Neural crest cell (in vitro differentiated cells): Measurements from ENCODE around the gene ROBO3. TPM values are rescaled to one million over a fixed set of nuclear protein-coding genes. Genes with fewer than 3 reads are reported as not detected.

Experiments
- DNase-seq: peaks from one replicate; pipeline ENCODE4 v3.0.0; 2021; ENCODE audit warnings: low read depth, mixed read lengths, low spot score
- H3K27ac Mint-ChIP-seq: one replicate; pipeline ENCODE4 v1.8.0; 2021; ENCODE audit warnings: mild to moderate bottlenecking, mixed read lengths; ENCODE audit not compliant: unreplicated experiment
- H3K27me3 Mint-ChIP-seq: 2 replicates; pipeline ENCODE4 v1.8.0; 2021; ENCODE audit warnings: low read depth, mild to moderate bottlenecking, mixed read lengths
- H3K36me3 Mint-ChIP-seq: 2 replicates; pipeline ENCODE4 v1.8.0; 2021; ENCODE audit warnings: low read depth, mild to moderate bottlenecking, mixed read lengths
- H3K4me1 Mint-ChIP-seq: 2 replicates; pipeline ENCODE4 v1.8.0; 2021; ENCODE audit warnings: mixed read lengths
- H3K4me3 Mint-ChIP-seq: one replicate; pipeline ENCODE4 v1.8.0; 2021; ENCODE audit warnings: mild to moderate bottlenecking, mixed read lengths
- H3K9me3 Mint-ChIP-seq: 2 replicates; pipeline ENCODE4 v1.8.0; 2021; ENCODE audit warnings: mixed read lengths
- total RNA-seq: library from RNA; stranded (reverse); gene quantifications from 2 replicates; pipeline ENCODE4 v1.2.1, GENCODE V29; 2021
- TF ChIP-seq, protein P1 (sequence below): fragments of 200-600 bp; sonication (generic); conservative IDR thresholded peaks from 2 replicates; pipeline ENCODE4 v1.5.0; 2021; ENCODE audit warnings: antibody characterized with exemption, mild to moderate bottlenecking

ROBO3 gene
- total RNA-seq, 1 donor from 2014 or later, result 19.7 TPM

DNA sequence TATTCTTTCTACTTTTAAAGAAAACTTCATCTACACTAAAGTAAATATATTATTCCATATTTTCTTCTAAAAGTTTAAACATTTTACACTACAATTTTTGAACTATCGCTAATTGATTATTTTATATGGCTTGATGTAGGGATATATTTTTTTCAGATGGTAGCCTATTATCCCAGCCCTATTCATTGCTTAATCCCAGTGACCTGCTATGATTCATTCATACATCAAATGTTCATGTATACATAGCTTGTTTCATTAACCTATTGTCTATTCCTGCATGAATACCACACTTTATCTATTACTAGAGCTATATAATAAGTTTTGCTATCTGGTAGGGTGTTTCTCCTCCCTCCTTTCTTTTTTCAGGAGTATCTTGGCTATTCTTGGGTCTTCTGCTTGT lies 37.4 kb downstream of the ROBO3 start:
- H3K9me3 Mint-ChIP-seq, result peaks cover 8% of the 10 kb centered on the region
- H3K27me3 Mint-ChIP-seq, result peaks cover 56% of the 10 kb centered on the region
- H3K4me1 Mint-ChIP-seq, result peaks cover 12% of the 10 kb centered on the region
- DNase-seq, result no peak
- H3K4me3 Mint-ChIP-seq, result no peak overlapping the region
- H3K36me3 Mint-ChIP-seq, result no peaks in the 10 kb centered on the region
- TF ChIP-seq, protein P1, sequence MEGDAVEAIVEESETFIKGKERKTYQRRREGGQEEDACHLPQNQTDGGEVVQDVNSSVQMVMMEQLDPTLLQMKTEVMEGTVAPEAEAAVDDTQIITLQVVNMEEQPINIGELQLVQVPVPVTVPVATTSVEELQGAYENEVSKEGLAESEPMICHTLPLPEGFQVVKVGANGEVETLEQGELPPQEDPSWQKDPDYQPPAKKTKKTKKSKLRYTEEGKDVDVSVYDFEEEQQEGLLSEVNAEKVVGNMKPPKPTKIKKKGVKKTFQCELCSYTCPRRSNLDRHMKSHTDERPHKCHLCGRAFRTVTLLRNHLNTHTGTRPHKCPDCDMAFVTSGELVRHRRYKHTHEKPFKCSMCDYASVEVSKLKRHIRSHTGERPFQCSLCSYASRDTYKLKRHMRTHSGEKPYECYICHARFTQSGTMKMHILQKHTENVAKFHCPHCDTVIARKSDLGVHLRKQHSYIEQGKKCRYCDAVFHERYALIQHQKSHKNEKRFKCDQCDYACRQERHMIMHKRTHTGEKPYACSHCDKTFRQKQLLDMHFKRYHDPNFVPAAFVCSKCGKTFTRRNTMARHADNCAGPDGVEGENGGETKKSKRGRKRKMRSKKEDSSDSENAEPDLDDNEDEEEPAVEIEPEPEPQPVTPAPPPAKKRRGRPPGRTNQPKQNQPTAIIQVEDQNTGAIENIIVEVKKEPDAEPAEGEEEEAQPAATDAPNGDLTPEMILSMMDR, result no peak
- H3K27ac Mint-ChIP-seq, result no peak overlapping the region

DNA sequence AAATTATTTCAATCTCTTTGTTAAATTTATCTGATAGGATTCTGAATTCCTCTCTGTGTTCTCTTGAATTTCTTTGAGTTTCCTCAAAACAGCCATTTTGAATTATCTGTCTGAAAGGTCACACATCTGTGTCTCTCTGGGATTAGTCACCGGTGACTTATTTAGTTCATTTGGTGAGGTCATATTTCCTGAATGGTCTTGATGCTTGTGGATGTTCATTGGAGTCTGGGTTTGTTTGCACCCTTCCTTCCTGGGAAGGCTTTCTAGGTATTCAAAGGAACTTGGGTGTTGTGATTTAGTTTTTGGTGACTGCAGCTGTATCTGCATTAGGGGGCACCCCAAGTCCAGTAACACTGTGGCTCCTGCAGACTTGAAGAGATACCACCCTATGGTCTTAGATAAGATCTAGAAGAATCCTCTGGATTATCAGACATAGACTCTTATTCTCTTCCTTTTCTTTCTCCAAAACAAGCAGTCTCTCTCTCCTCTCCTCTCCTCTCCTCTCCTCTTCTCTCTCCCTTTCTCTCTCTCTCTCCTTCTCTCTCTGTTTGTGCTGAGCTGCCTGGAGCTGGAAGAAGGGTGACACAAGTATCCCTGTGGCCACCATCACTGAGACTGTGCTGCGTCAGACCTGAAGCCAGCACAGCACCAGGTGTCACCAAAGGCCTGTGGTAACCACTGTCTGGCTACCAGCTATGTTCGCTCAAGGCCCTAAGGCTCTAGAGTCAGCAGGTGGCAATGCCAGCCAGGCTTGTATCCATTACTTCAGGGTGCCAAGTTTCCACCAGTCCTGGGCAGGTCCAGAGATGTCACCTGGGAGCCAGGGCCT lies 50.5 kb downstream of the ROBO3 start:
- H3K9me3 Mint-ChIP-seq, result peaks cover 9% of the 10 kb centered on the region
- H3K27me3 Mint-ChIP-seq, result peaks cover 20% of the 10 kb centered on the region
- no peak overlapping the region for H3K4me3 Mint-ChIP-seq
- DNase-seq, result no peak
- H3K4me1 Mint-ChIP-seq, result peaks cover 2% of the 10 kb centered on the region
- no peak overlapping the region for H3K27ac Mint-ChIP-seq
- H3K36me3 Mint-ChIP-seq, result peaks cover 12% of the 10 kb centered on the region
- TF ChIP-seq, protein P1, result no peak

DNA sequence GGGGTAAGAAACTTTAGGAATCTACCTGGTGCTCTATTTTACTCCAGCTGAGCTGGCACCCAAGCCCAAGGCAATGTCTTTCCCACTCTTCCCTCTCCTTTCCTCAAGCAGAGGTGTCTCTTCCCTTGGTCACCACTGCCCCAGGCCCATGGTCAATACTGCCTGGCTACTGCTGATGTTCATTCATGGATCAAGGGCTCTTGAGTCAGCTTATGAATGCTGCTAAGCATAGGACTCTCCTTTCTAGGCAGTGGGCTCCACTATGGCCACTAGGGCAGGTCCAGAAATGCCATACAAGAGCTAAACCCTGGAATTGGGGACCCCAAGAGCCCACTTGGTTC lies 51.1 kb downstream of the ROBO3 start:
- Mint-ChIP-seq H3K9me3 (peaks cover 9% of the 10 kb centered on the region), H3K4me3 (no peak overlapping the region), H3K36me3 (peaks cover 12% of the 10 kb centered on the region), H3K27ac (no peak overlapping the region), H3K27me3 (peaks cover 20% of the 10 kb centered on the region), H3K4me1 (peaks cover 4% of the 10 kb centered on the region)
- no peak for DNase-seq
- TF ChIP-seq, protein P1, result no peak

DNA sequence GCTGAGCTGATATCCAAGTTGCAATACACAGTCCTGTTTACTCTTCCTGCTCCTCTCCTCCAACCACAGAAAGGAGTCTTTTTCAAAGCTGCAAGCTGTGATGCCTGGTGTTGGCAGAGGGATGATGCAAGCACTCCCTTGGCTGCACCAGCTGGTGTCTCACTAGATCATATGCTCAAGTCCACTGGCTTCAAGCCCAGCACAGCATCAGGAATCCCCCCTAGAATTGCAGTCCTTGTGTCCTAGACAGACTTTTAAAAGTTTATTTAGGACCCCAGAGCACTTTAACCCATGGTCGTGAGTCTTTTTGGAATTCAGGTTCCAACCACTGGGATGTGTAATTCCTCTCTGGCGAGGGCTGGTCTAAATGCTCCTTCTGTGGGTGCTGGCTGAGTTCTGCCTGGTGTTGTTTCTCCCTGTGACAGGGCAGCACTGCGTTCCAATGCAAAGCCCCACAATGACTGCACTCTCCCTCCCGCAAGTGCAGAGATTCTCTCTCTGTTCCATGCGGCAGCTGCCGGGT lies 51.9 kb downstream of the ROBO3 start:
- peaks cover 4% of the 10 kb centered on the region for H3K4me1 Mint-ChIP-seq
- H3K4me3 Mint-ChIP-seq, result no peak overlapping the region
- TF ChIP-seq, protein P1, result no peak
- peaks cover 3% of the 10 kb centered on the region for H3K9me3 Mint-ChIP-seq
- peaks cover 7% of the 10 kb centered on the region for H3K36me3 Mint-ChIP-seq
- H3K27me3 Mint-ChIP-seq, result peaks cover 17% of the 10 kb centered on the region
- DNase-seq, result no peak
- H3K27ac Mint-ChIP-seq, result no peak overlapping the region

DNA sequence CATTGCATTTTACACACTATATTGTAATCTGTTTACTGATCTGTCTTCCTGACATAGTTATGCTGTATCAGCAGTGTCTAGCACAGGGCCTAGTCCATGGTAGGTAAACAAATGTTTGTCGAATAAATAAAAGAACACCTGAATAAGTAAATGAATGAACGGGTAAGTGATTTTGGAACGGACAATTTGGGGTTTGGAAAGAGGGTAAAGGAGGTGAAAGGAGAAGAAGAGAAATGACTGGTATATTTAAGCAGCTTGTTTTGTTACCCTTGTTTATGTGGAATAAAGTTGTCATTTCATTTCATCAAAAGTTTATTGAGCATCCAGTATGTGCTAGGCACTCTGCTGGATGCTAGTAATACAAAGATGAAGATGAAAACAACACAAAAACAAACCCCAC lies 53.7 kb downstream of the ROBO3 start, which contains the start of gene HEPN1:
TSS of gene HEPN1 (plus strand) at position 301 of the 400 bp plus-strand sequence.
- TF ChIP-seq, protein P1, result no peak
- no peak for DNase-seq
- peaks cover 4% of the 10 kb centered on the region for H3K4me1 Mint-ChIP-seq
- no peak within 1 kb of the TSS for H3K27ac Mint-ChIP-seq
- peaks cover 7% of the 10 kb centered on the region for H3K36me3 Mint-ChIP-seq
- H3K27me3 Mint-ChIP-seq, result peaks cover 24% of the 10 kb centered on the region
- peaks cover 3% of the 10 kb centered on the region for H3K9me3 Mint-ChIP-seq
- no peak within 1 kb of the TSS for H3K4me3 Mint-ChIP-seq
